ENCODE measurements around the gene EVA1B.

- TF ChIP-seq CTCF (IDR thresholded peaks at IDR 0.05) (no peak), POLR2A (IDR thresholded peaks at IDR 0.05) (no peak), POLR2AphosphoS5 (IDR thresholded peaks at IDR 0.05) (no peak)
Observed at GRCh38 chr1:36326499-36326898, 3.1 kb upstream of the EVA1B start.
